Lower leg skin (tissue), 3 donors: ENCODE measurements around the gene PYDC1.

ENCODE experiments used
- POLR2A ChIP-seq, 2 donors: fragments of 450-650 bp; IDR thresholded peaks; one replicate each; pipeline ENCODE4 v1.6.1; 2016 to 2017; ENCODE audit warnings: antibody characterized with exemption in 2 of 2, mild to moderate bottlenecking in 1 of 2, moderate library complexity in 1 of 2
- TF ChIP-seq, protein P1 (sequence below), 3 donors: fragments of 450-650 bp; IDR thresholded peaks; one replicate each; pipeline ENCODE4 v1.5.1; 2016; ENCODE audit warnings: antibody characterized with exemption in 3 of 3, mild to moderate bottlenecking in 3 of 3, moderate library complexity in 2 of 3

DNA sequence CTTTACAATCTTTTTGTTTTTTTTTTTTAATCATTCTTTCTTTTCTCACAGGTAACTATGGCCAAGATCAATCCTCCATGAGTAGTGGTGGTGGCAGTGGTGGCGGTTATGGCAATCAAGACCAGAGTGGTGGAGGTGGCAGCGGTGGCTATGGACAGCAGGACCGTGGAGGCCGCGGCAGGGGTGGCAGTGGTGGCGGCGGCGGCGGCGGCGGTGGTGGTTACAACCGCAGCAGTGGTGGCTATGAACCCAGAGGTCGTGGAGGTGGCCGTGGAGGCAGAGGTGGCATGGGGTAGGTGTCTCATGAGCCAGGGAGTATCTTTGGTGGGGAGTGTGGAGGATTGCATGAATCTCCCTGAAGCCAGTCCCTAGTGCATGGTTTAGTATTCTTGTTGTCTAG lies 32.0 kb downstream of the PYDC1 start:
- TF ChIP-seq, protein P1, sequence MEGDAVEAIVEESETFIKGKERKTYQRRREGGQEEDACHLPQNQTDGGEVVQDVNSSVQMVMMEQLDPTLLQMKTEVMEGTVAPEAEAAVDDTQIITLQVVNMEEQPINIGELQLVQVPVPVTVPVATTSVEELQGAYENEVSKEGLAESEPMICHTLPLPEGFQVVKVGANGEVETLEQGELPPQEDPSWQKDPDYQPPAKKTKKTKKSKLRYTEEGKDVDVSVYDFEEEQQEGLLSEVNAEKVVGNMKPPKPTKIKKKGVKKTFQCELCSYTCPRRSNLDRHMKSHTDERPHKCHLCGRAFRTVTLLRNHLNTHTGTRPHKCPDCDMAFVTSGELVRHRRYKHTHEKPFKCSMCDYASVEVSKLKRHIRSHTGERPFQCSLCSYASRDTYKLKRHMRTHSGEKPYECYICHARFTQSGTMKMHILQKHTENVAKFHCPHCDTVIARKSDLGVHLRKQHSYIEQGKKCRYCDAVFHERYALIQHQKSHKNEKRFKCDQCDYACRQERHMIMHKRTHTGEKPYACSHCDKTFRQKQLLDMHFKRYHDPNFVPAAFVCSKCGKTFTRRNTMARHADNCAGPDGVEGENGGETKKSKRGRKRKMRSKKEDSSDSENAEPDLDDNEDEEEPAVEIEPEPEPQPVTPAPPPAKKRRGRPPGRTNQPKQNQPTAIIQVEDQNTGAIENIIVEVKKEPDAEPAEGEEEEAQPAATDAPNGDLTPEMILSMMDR (IDR thresholded peaks at IDR 0.05): no peak
- TF ChIP-seq POLR2A (IDR thresholded peaks at IDR 0.05): no peak
